ENCODE data around the gene DEAF1.

- no peak for TF ChIP-seq CTCF (IDR thresholded peaks at IDR 0.05 in 2 of 3, conservative IDR thresholded peaks at IDR 0.05 in 1 of 3; ENCODE audit: borderline replicate concordance in 1 of 3, insufficient read depth in 1 of 3, low read depth in 2 of 3, low read length in 2 of 3)
- TF ChIP-seq, protein P1, sequence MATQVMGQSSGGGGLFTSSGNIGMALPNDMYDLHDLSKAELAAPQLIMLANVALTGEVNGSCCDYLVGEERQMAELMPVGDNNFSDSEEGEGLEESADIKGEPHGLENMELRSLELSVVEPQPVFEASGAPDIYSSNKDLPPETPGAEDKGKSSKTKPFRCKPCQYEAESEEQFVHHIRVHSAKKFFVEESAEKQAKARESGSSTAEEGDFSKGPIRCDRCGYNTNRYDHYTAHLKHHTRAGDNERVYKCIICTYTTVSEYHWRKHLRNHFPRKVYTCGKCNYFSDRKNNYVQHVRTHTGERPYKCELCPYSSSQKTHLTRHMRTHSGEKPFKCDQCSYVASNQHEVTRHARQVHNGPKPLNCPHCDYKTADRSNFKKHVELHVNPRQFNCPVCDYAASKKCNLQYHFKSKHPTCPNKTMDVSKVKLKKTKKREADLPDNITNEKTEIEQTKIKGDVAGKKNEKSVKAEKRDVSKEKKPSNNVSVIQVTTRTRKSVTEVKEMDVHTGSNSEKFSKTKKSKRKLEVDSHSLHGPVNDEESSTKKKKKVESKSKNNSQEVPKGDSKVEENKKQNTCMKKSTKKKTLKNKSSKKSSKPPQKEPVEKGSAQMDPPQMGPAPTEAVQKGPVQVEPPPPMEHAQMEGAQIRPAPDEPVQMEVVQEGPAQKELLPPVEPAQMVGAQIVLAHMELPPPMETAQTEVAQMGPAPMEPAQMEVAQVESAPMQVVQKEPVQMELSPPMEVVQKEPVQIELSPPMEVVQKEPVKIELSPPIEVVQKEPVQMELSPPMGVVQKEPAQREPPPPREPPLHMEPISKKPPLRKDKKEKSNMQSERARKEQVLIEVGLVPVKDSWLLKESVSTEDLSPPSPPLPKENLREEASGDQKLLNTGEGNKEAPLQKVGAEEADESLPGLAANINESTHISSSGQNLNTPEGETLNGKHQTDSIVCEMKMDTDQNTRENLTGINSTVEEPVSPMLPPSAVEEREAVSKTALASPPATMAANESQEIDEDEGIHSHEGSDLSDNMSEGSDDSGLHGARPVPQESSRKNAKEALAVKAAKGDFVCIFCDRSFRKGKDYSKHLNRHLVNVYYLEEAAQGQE (IDR thresholded peaks at IDR 0.05; ENCODE audit: low read depth), result no peak
- no peak for TF ChIP-seq YY1 (IDR thresholded peaks at IDR 0.05; ENCODE audit: extremely low read depth, insufficient replicate concordance, low read depth, low read length)
- no peak for TF ChIP-seq CEBPB (IDR thresholded peaks at IDR 0.05; ENCODE audit: low read depth)
- no peak for TF ChIP-seq RAD21 (IDR thresholded peaks at IDR 0.05; ENCODE audit: low read depth)
- no peak for TF ChIP-seq SIN3A (IDR thresholded peaks at IDR 0.05; ENCODE audit: low read depth)
- TF ChIP-seq SP1 (IDR thresholded peaks at IDR 0.05; ENCODE audit: low read depth), result no peak
- no peak for TF ChIP-seq MAX (IDR thresholded peaks at IDR 0.05)
- TF ChIP-seq EZH2 (IDR thresholded peaks at IDR 0.05), result no peak
- no peak for TF ChIP-seq FOSL1 (IDR thresholded peaks at IDR 0.05; ENCODE audit: low read depth)
These were observed 34.7 kb downstream of the DEAF1 start for GRCh38 chr11:660281-660680.

Data from HCT116 (cell line).